Activated CD4-positive, CD25-positive, alpha-beta regulatory T cell (primary cell): ENCODE results near the gene CNNM3.
A peak's percentile ranks its signal among the peaks of the same experiment; 100 is the strongest.
"Not testable (repeated sequence)": the region's sequence is repeated elsewhere in the genome, so short reads cannot be mapped to it uniquely, and the experiment has no call there.

ENCODE experiments used
- DNase-seq, 4 experiments: peaks; one replicate each; lab custom pipeline; 2025; lab: John Stamatoyannopoulos, UW

Gene CNNM3

GRCh38 chr2:96816127-96816835, at the start of gene CNNM3:
CNNM3 (plus strand) TSS chr2:96816268; CDS start chr2:96816278, 10 bp downstream.
- peak; percentile 89 to 94 (median 94) for DNase-seq

- DNase-seq: no peak
Observed at GRCh38 chr2:96767135-96767871, 48.8 kb upstream of the CNNM3 start.

GRCh38 chr2:96768083-96768561, 47.9 kb upstream of the CNNM3 start:
- no peak for DNase-seq

- DNase-seq: no peak
Observed at GRCh38 chr2:96769814-96770213, 46.3 kb upstream of the CNNM3 start.

- DNase-seq: no peak
Observed at GRCh38 chr2:96770442-96771202, 45.4 kb upstream of the CNNM3 start.

- DNase-seq: no peak
Observed at GRCh38 chr2:96771796-96772618, 44.1 kb upstream of the CNNM3 start.

- no peak for DNase-seq
Observed at GRCh38 chr2:96772903-96773671, 43.0 kb upstream of the CNNM3 start.

- no peak for DNase-seq
Observed at GRCh38 chr2:96773922-96774321, 42.1 kb upstream of the CNNM3 start.

GRCh38 chr2:96775160-96775559, 40.9 kb upstream of the CNNM3 start:
- no peak for DNase-seq

GRCh38 chr2:96783388-96783787, 32.7 kb upstream of the CNNM3 start:
- no peak for DNase-seq

- DNase-seq: no peak
Observed at GRCh38 chr2:96787411-96787810, 28.7 kb upstream of the CNNM3 start.

- DNase-seq: no peak
Observed at GRCh38 chr2:96788442-96789244, 27.4 kb upstream of the CNNM3 start.

- no peak for DNase-seq
Observed at GRCh38 chr2:96789245-96789617, 26.8 kb upstream of the CNNM3 start.

- DNase-seq: no peak
Observed at GRCh38 chr2:96792772-96793749, 23.0 kb upstream of the CNNM3 start.

- no peak for DNase-seq
Observed at GRCh38 chr2:96795076-96795475, 21.0 kb upstream of the CNNM3 start.

GRCh38 chr2:96796497-96796896, 19.6 kb upstream of the CNNM3 start:
- DNase-seq: not testable (repeated sequence)

- DNase-seq: no peak
Observed at GRCh38 chr2:96797066-96797625, 18.9 kb upstream of the CNNM3 start.
